SIG-M5 treated with dmso at 0.1 percent for 504 hours (cell line): ENCODE measurements around the gene STX16.
A peak's percentile ranks its signal among the peaks of the same experiment; 100 is the strongest.
"Not testable (repeated sequence)": the region's sequence is repeated elsewhere in the genome, so short reads cannot be mapped to it uniquely, and the experiment has no call there.

Experiments used
- DNase-seq: peaks from one replicate; lab custom pipeline; 2025; ENCODE audit not compliant: unreplicated experiment; lab: John Stamatoyannopoulos, UW

The STX16 gene

DNA sequence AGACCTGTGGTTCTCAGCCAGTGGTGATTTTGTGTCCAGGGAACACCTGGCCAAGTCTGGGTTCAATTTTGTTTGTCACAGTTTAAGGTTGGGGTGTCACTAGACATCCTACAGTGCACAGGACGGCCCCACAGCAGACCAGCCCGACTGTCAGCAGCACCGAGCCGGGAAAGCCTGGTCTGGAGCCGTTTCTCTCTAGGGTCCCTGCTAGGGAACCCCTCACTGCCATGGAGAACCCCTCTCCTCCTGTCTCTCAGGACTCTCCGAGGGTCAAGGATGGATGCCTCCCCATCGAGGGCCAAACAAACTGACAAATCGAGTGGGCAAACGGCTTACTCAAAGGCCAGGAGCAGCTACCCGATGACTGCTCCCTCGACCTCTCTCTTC lies 15.8 kb upstream of the STX16 start:
- DNase-seq, result no peak

- no peak for DNase-seq
These were observed 14.6 kb upstream of the STX16 start for GRCh38 chr20:58636396-58636982.

DNA sequence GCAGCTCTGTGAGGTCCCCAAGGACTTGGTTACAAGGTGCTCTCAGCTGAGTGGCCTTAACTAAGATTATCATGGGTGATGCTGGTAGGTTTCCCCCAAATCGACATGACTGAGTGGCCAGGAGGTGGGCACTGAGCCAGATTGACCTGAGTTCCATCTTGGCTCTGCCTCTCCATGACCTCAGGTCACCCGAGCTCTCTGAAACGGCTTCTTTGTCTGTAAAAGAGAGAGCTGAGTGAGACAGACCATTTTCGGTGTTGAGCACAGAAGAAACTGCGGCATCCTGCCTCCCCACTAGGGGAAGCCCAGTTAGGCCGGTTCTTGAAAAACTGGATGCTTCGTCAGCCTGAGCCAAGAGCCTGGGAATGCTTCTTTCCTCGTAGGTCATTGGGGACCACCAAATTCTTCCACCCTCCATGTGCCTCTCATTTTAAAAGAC lies 14.1 kb upstream of the STX16 start:
- no peak for DNase-seq

DNA sequence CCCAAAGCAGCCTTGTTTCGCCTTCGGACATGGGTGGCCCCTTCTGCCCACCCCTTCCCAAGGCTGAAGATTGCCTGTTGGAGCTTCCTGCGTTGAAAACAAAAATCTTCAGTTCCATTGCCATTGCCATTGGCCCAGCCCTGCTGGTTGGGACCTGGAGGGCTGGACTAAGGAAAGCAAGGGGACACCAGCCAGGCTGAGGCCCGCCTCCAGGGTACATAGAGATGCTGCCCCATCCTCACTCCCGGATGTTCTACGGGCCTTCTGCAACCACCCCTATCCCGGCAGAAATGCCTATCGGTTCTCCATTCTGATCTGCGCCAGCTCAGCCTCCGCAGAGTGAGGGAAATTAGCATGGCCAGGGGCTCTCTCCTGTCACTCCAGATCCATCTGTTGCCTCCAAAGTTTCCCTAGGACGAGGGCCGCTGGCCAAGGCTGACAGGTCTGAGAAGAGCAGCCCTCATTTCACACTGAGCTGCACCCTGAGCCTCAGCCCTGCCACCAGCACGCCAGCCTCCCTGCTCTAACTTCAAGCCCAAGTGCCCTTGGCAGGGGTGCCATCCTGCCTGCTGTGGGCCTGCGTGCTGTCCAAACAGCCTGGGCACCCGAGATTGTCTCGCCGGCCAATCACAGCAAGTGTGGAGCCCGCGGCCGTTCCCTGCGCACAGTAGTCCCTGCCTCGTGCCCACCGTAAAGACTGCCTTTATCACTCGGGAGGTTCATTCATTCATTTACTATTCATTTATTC lies 13.4 kb upstream of the STX16 start:
- DNase-seq, result no peak

DNA sequence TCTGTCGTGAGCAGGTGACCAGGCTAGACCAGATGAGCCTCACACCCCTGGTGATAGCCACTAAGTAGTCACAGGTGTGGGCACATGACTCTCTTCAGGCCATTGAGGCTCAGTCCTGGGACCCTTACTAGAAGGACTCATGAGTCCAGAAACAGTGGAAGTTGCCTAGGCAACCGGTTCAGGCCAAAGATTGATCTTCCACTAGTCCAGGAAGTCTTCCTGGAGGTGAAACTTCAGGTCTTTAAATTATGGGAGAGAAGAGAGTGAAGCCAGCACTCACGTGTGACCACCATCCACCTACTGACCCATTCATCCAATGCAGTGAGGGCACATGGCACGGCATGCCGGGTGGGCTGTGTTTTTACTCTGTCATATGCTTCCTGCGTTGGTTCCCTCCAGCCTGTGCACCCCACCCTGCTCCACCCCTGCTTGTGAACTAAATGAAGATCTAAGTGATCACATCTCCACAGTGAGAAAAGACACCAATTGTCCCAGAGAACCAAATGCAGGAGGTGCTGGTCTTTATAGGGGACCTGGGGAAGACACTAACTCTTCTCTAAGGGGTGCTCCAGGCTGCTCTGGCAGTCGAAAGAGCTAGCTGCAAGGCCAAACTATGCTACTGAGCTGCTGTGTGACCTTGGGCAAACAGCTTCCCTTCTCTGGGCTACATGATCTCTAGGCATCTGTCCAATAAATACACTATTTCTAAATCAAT lies 12.5 kb upstream of the STX16 start:
- no peak for DNase-seq

- DNase-seq, result no peak
These were observed 11.6 kb upstream of the STX16 start for GRCh38 chr20:58639182-58640146.

DNA sequence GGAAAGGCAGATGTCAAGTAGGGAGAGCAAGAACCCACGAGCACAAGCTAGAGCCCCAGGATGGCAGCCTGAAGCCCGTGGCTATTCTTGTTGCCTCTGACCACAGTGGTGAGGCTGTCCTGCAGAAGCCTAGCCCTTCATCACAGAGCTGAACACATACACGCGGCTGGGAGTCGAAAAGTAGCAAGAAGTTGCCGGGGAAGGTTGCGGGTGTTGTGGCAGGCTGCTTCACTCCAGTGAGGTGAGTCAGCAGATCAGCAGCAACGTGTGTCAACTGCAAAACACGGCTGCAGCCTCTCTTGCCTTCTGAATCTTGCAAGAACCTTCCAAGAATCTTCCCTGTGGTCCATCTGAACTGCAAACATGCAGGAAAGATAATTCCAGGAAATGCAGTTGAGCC lies 10.6 kb upstream of the STX16 start:
- no peak for DNase-seq

DNA sequence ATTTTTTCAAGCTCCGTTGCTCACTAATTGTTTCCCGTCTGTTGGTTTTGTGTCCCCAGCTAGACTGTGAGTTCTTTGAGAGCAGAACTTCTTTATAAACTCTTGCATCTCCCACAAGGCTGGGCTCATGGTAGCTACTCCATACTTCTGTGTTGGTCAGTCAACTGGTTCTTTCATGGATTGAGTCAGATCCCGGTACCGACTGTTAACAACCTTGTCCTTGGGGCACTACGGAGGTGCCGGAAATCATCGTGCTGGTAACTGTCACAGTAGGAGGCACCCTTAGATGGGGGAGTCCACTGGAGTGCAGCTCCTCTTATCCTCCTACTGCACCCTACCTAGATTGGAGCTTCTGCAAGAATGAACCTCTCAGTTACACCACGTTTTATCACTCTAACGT lies 8.6 kb upstream of the STX16 start:
- DNase-seq, result no peak

DNA sequence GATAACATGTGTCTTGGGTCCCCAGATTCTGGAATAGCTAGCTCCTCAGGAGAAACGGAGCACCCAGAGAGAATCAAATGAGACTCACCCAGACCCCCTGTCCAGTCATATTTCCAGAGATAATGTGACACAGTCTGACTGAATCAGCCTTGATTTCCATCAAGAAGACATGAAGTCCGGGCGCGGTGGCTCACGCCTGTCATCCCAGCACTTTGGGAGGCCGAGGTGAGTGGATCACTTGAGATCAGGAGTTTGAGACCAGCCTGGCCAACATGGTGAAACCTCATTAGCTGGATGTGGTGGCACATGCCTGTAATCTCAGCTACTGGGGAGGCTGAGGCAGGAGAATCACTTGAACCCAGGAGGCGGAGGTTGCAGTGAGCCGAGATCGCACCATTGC lies 8.2 kb upstream of the STX16 start:
- DNase-seq, result not testable (repeated sequence)

GRCh38 chr20:58645412-58645968 lies 5.6 kb upstream of the STX16 start:
- no peak for DNase-seq

DNA sequence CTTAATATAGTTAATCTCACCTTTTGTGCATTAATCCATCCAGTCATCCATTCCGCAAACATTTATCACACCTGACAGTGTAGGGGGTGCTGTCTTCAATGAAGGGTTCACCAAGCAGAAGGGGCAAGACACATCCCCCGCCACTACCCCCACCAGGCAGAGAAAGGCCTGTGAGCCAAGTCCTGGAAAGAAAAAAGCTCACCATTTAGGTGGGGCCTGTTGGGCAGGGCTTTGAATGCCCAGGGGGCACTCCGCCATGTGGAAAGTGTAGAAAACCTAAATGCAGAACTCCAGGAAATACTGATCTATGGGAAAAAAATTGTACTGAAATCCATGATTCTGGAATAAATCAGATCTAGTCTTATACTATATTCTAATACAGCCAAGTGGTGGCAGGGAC lies 4.8 kb upstream of the STX16 start:
- DNase-seq, result no peak

DNA sequence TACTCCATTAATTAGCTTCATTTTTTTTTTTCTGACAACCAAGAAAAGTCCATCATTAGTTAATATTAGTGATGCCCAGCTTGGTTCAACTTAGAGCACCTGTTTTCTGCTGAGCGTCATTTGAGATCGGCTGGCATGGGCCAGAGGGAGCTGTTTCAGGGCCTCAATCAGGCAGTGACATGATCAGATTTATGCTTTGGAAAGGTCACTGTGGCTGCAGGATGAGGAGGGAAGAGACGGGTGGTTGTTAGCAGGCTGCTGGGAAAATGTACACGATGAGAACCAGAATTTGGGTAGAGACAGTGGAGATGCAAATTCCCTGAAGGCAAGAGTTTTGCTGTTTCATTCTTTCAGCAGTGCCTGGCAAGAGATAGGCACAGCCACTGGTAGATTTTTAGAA lies 4.4 kb upstream of the STX16 start:
- no peak for DNase-seq

DNA sequence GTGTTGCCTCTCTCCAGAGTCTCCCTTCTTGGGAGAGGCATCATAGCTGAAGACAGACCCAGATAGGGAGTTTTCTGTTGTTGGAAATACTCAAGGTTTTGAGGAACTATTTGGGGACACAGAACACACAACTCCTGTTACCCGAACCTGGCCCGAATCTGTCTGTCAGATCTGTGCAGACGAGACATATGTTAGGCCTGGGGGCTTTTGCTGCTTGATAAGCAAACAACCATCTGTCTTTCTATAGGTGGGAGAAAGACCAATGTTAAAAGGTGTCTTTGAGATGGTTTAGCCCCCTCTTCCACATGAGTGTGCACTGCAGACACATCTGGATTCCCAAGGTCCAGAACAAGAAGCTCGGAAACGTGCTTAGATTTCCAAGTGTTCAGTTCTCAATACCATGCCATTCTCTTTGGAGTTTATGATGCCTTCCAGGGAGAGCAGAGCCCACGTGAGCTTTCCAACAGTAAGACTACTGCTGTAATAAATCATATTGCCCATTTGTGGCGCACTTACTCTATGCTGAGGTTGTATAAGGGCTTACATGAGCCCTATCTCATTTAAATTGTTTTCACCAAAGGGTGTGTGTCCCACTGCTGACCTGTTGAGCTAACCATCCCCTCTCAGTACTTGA lies 3.8 kb upstream of the STX16 start:
- DNase-seq, result peak; percentile 28

GRCh38 chr20:58647796-58648501 lies 3.1 kb upstream of the STX16 start:
- no peak for DNase-seq

DNA sequence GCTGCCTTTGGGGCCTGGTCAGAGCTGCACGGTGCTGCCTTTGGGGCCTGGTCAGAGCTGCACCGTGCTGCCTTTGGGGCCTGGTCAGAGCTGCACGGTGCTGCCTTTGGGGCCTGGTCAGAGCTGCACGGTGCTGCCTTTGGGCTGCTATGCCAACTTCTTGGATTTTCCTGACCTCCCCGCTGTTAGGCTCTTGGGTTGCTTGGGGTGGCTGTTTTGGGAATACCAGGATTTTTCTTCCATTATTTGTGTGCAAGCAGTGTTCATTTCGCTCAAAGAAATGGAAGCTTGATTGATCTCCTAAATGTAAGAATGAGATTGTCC lies 2.6 kb upstream of the STX16 start:
- DNase-seq, result not testable (repeated sequence)

- no peak for DNase-seq
These were observed 1.5 kb upstream of the STX16 start for GRCh38 chr20:58649288-58650180.

- DNase-seq, result no peak
These were observed 805 bp upstream of the STX16 start for GRCh38 chr20:58650181-58650775.

GRCh38 chr20:58651559-58651945 lies 469 bp downstream of the STX16 start:
- DNase-seq, result no peak
